Measurements from ENCODE around the gene PGA5.

- TF ChIP-seq CTCF (IDR thresholded peaks at IDR 0.05 in 8 of 11, conservative IDR thresholded peaks at IDR 0.05 in 3 of 11) (no peak), POLR2A (IDR thresholded peaks at IDR 0.05) (no peak)
Observed at GRCh38 chr11:61290905-61291690, 50.1 kb downstream of the PGA5 start.

Measured in spleen (tissue), 7 donors.